OCI-LY7 (cell line): Measurements from ENCODE around the gene STXBP6.

ENCODE experiments used
- CTCF ChIP-seq: fragments of 200-600 bp; sonication (generic); conservative IDR thresholded peaks from 2 replicates; pipeline ENCODE4 v1.5.1; 2014; ENCODE audit warnings: mild to moderate bottlenecking, antibody characterized with exemption, low read length, moderate library complexity, mixed read lengths
- EZH2phosphoT487 ChIP-seq: fragments of 200-600 bp; sonication (generic); IDR thresholded peaks from 2 replicates; pipeline ENCODE4 v1.6.1; 2018; ENCODE audit warnings: low read depth, borderline replicate concordance, mild to moderate bottlenecking, mixed run types, antibody characterized with exemption, low read length, moderate library complexity, mixed read lengths

GRCh38 chr14:24978862-24979724 is 70.9 kb downstream of the STXBP6 start:
- TF ChIP-seq CTCF: no peak
- TF ChIP-seq EZH2phosphoT487: no peak
